ENCODE measurements around the gene TMEM132A. TPM values are rescaled to one million over a fixed set of nuclear protein-coding genes. Genes with fewer than 3 reads are reported as not detected.
A peak's percentile ranks its signal among the peaks of the same experiment; 100 is the strongest.

TMEM132A gene
- total RNA-seq, 1 experiment from 2014 or later, result 95.5 TPM

- Histone ChIP-seq H3K23me2 (ENCODE audit: insufficient read length, low read depth, low read length, poor library complexity, severe bottlenecking) (no peaks in the 10 kb centered on the region), H3K9ac (ENCODE audit: extremely low read depth, insufficient read length, low read length) (no peak overlapping the region), H2BK12ac (ENCODE audit: insufficient read length, low read depth, low read length) (no peak overlapping the region), H3K18ac (ENCODE audit: insufficient read length, low read depth, low read length) (no peak overlapping the region), H4K20me1 (ENCODE audit: control insufficient read depth, insufficient read depth, insufficient read length) (no peaks in the 10 kb centered on the region), H3T11ph (ENCODE audit: low read length) (no peak overlapping the region), H4K91ac (ENCODE audit: insufficient read length, low read depth, low read length) (no peak overlapping the region), H3K23ac (ENCODE audit: insufficient read length, low read depth, low read length) (no peak overlapping the region), H3K79me2 (ENCODE audit: insufficient read depth, low read length) (no peaks in the 10 kb centered on the region), H4K8ac (replicated peaks; ENCODE audit: insufficient read length, low read depth, low read length) (no peak overlapping the region), H3K4me1 (ENCODE audit: insufficient read depth, low read length) (no peaks in the 10 kb centered on the region), H2BK5ac (ENCODE audit: insufficient read length, low read length) (no peak overlapping the region), H2AFZ (ENCODE audit: low read length) (no peak overlapping the region), H3K4me2 (ENCODE audit: insufficient read depth, insufficient read length, low read length) (no peak overlapping the region), H4K5ac (ENCODE audit: insufficient read length, low read depth, low read length) (no peak overlapping the region), H2BK120ac (ENCODE audit: low read depth, low read length, poor library complexity, severe bottlenecking) (no peak overlapping the region), H3K4ac (ENCODE audit: low read depth, low read length) (no peak overlapping the region), H3K14ac (ENCODE audit: insufficient read depth, low read length) (no peak overlapping the region), H3K56ac (ENCODE audit: insufficient read length, low read depth, low read length) (no peak overlapping the region), H3K27me3 (ENCODE audit: insufficient read depth, low read length) (no peaks in the 10 kb centered on the region), H2BK15ac (ENCODE audit: low read depth, low read length) (no peak overlapping the region), H3K9me3 (ENCODE audit: control insufficient read depth, low read depth, low read length) (no peaks in the 10 kb centered on the region), H3K79me1 (ENCODE audit: insufficient read depth, low read depth, low read length, poor library complexity, severe bottlenecking) (no peaks in the 10 kb centered on the region), H3K27ac (ENCODE audit: insufficient read length, low read depth, low read length) (no peak overlapping the region), H2AK5ac (ENCODE audit: insufficient read length, low read length) (no peak overlapping the region), H2BK20ac (ENCODE audit: low read depth, low read length, poor library complexity, severe bottlenecking) (no peak overlapping the region)
- peaks cover 13 to 19% of the 10 kb centered on the region in 2 experiments for H3K4me1 Mint-ChIP-seq
- no peak overlapping the region for H3K4me3 Mint-ChIP-seq
- H3K27ac Mint-ChIP-seq, result peak overlapping the region in 1 of 3 experiments; percentile 18; a peak in 3 of 7 replicates
- H3K36me3 Mint-ChIP-seq (ENCODE audit: insufficient read depth in 1 of 3, low read depth in 3 of 3), result peaks cover 4 to 31% (median 26%) of the 10 kb centered on the region in 3 experiments; a peak in 6 of 7 replicates
- no peaks in the 10 kb centered on the region for H3K9me3 Mint-ChIP-seq
- no CpG with 5 or more reads among the region's 18 CpGs for WGBS (ENCODE audit: extremely low coverage, insufficient read length, low lambda C conversion rate)
- H3K27me3 Mint-ChIP-seq (ENCODE audit: low read depth), result peaks cover 2% of the 10 kb centered on the region
- DNase-seq, result no peak
- no peak for TF ChIP-seq CTCF (conservative IDR thresholded peaks at IDR 0.05)
Observed at GRCh38 chr11:60936467-60937143, 12.3 kb downstream of the TMEM132A start.
